SU-DHL-6 (cell line): ENCODE data around the gene THOC1.

Experiments
- EZH2phosphoT487 ChIP-seq: fragments of 200-600 bp; sonication (generic), shearing (Covaris generic); conservative IDR thresholded peaks from 2 replicates; pipeline ENCODE4 v1.6.1; 2018; ENCODE audit warnings: mild to moderate bottlenecking, antibody characterized with exemption, low read length, moderate library complexity, mixed read lengths
- TF ChIP-seq, protein P1 (sequence below): fragments of 200-600 bp; sonication (generic); IDR thresholded peaks from one replicate; pipeline ENCODE4 v1.5.1; 2017; ENCODE audit warnings: antibody characterized with exemption, mild to moderate bottlenecking, low read length, moderate library complexity; ENCODE audit not compliant: insufficient read depth, poor library complexity, severe bottlenecking

- TF ChIP-seq, protein P1, sequence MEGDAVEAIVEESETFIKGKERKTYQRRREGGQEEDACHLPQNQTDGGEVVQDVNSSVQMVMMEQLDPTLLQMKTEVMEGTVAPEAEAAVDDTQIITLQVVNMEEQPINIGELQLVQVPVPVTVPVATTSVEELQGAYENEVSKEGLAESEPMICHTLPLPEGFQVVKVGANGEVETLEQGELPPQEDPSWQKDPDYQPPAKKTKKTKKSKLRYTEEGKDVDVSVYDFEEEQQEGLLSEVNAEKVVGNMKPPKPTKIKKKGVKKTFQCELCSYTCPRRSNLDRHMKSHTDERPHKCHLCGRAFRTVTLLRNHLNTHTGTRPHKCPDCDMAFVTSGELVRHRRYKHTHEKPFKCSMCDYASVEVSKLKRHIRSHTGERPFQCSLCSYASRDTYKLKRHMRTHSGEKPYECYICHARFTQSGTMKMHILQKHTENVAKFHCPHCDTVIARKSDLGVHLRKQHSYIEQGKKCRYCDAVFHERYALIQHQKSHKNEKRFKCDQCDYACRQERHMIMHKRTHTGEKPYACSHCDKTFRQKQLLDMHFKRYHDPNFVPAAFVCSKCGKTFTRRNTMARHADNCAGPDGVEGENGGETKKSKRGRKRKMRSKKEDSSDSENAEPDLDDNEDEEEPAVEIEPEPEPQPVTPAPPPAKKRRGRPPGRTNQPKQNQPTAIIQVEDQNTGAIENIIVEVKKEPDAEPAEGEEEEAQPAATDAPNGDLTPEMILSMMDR: no peak
- TF ChIP-seq EZH2phosphoT487: no peak
These were observed 44.6 kb upstream of the THOC1 start for GRCh38 chr18:312415-312814.
